PC-9 (cell line): ENCODE data around the gene DOCK9. TPM values are rescaled to one million over a fixed set of nuclear protein-coding genes. Genes with fewer than 3 reads are reported as not detected.
A peak's percentile ranks its signal among the peaks of the same experiment; 100 is the strongest.

ENCODE experiments used
- Bru-seq: library from RNA; stranded (reverse); fragments of 400-500 nt; gene quantifications from one replicate; lab custom pipeline; 2021; lab: Mats Ljungman, UMichigan
- BruChase-seq, 2 experiments: library from RNA; stranded (reverse); fragments of 400-500 nt; gene quantifications; one replicate each; lab custom pipeline; 2021; lab: Mats Ljungman, UMichigan
- BruUV-seq: library from RNA; stranded (reverse); fragments of 400-500 nt; replicated peaks from 2 replicates; lab custom pipeline; 2021; lab: Mats Ljungman, UMichigan
- CTCF ChIA-PET: fragments of 300-600 bp; sonication (Branson Sonifier 250); formaldehyde crosslinking; loops from one replicate; lab custom pipeline; 2022; ENCODE audit warnings: antibody characterized with exemption; lab: Charles Lee
- POLR2A ChIA-PET: fragments of 300-600 bp; sonication (Branson Sonifier 250); formaldehyde crosslinking; loops from one replicate; lab custom pipeline; 2022; ENCODE audit warnings: antibody characterized with exemption; ENCODE audit not compliant: unreplicated experiment; lab: Charles Lee
- DNase-seq, 2 experiments: peaks; one replicate each; pipeline versions ENCODE4 v3.0.0 to v3.0.0-alpha.2; 2015 to 2022; ENCODE audit warnings: mixed read lengths in 1 of 2
- H2AFZ ChIP-seq: fragments of 200-600 bp; sonication (generic); 2 replicates; pipeline ENCODE4 v1.8.1; 2017; ENCODE audit warnings: antibody characterized with exemption
- H3F3A ChIP-seq: fragments of 200-600 bp; sonication (generic); 2 replicates; pipeline ENCODE4 v1.8.1; 2017; ENCODE audit warnings: antibody characterized with exemption, mild to moderate bottlenecking, low read depth; ENCODE audit not compliant: insufficient read depth
- H3K27ac ChIP-seq: fragments of 200-600 bp; sonication (generic); 2 replicates; pipeline ENCODE4 v1.6.1; 2016; ENCODE audit warnings: mixed run types
- H3K27me3 ChIP-seq: fragments of 200-600 bp; sonication (generic); 2 replicates; pipeline ENCODE4 v1.6.1; 2016; ENCODE audit warnings: low read depth, mixed run types; ENCODE audit not compliant: insufficient read depth
- H3K36me3 ChIP-seq: fragments of 200-600 bp; sonication (generic); 2 replicates; pipeline ENCODE4 v1.6.1; 2016; ENCODE audit warnings: low read depth, mixed run types
- H3K4me1 ChIP-seq: fragments of 200-600 bp; sonication (generic); replicated peaks from 2 replicates; pipeline ENCODE4 v1.6.1; 2016; ENCODE audit warnings: mixed run types; ENCODE audit not compliant: insufficient read depth
- H3K4me2 ChIP-seq: fragments of 200-600 bp; sonication (generic); 2 replicates; pipeline ENCODE4 v1.6.1; 2017; ENCODE audit warnings: mixed run types
- H3K4me3 ChIP-seq: fragments of 200-600 bp; sonication (generic); 2 replicates; pipeline ENCODE4 v1.6.1; 2016; ENCODE audit warnings: mixed run types
- H3K79me2 ChIP-seq: fragments of 200-600 bp; sonication (generic); 2 replicates; pipeline ENCODE4 v1.6.1; 2017; ENCODE audit warnings: low read depth, mixed run types
- H3K9me2 ChIP-seq: fragments of 200-600 bp; sonication (generic); 2 replicates; pipeline ENCODE4 v1.8.1; 2017; ENCODE audit warnings: mild to moderate bottlenecking; ENCODE audit not compliant: insufficient read depth
- H3K9me3 ChIP-seq: fragments of 200-600 bp; sonication (generic); 2 replicates; pipeline ENCODE4 v1.8.1; 2016; ENCODE audit warnings: low read depth; ENCODE audit not compliant: insufficient read depth
- H4K20me1 ChIP-seq: fragments of 200-600 bp; sonication (generic); 2 replicates; pipeline ENCODE4 v1.8.1; 2017; ENCODE audit not compliant: insufficient read depth
- EZH2 ChIP-seq: fragments of 200-600 bp; sonication (generic); IDR thresholded peaks from 2 replicates; pipeline ENCODE4 v1.8.0; 2017; ENCODE audit warnings: antibody characterized with exemption, low read depth
- intact Hi-C: fragments of 100-400 bp; cut with micrococcal nuclease; formaldehyde crosslinking; loops from one replicate; pipeline ENCODE4 v1.10.0; 2022; ENCODE audit not compliant: unreplicated experiment
- long read RNA-seq: library from polyadenylated mRNA; stranded (forward); transcript quantifications from one replicate; pipeline ENCODE4 v2.0.0, GENCODE V29; 2022
- total RNA-seq: library from RNA; stranded (reverse); gene quantifications from 2 replicates; pipeline ENCODE4 v1.2.3, GENCODE V29; 2021
- TF ChIP-seq, protein P1 (sequence below): fragments of 200-600 bp; sonication (generic); conservative IDR thresholded peaks from 2 replicates; pipeline ENCODE4 v1.6.1; 2017; ENCODE audit warnings: mixed run types, antibody characterized with exemption, mild to moderate bottlenecking, moderate library complexity

DOCK9 gene, protein sequence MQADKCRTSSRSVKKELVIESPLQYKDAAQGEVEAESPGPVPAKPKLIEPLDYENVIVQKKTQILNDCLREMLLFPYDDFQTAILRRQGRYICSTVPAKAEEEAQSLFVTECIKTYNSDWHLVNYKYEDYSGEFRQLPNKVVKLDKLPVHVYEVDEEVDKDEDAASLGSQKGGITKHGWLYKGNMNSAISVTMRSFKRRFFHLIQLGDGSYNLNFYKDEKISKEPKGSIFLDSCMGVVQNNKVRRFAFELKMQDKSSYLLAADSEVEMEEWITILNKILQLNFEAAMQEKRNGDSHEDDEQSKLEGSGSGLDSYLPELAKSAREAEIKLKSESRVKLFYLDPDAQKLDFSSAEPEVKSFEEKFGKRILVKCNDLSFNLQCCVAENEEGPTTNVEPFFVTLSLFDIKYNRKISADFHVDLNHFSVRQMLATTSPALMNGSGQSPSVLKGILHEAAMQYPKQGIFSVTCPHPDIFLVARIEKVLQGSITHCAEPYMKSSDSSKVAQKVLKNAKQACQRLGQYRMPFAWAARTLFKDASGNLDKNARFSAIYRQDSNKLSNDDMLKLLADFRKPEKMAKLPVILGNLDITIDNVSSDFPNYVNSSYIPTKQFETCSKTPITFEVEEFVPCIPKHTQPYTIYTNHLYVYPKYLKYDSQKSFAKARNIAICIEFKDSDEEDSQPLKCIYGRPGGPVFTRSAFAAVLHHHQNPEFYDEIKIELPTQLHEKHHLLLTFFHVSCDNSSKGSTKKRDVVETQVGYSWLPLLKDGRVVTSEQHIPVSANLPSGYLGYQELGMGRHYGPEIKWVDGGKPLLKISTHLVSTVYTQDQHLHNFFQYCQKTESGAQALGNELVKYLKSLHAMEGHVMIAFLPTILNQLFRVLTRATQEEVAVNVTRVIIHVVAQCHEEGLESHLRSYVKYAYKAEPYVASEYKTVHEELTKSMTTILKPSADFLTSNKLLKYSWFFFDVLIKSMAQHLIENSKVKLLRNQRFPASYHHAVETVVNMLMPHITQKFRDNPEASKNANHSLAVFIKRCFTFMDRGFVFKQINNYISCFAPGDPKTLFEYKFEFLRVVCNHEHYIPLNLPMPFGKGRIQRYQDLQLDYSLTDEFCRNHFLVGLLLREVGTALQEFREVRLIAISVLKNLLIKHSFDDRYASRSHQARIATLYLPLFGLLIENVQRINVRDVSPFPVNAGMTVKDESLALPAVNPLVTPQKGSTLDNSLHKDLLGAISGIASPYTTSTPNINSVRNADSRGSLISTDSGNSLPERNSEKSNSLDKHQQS (N-terminal part only)
- total RNA-seq, result 53.4 and 69.5 TPM in 2 replicates
- percentile 73 among the genes with signal in this experiment for Bru-seq, nascent RNA
- BruChase-seq, experiment 1, labeled RNA remaining after a 2-hour chase, result percentile 67 among the genes with signal in this experiment
- BruChase-seq, experiment 2, labeled RNA remaining after a 6-hour chase, result percentile 68 among the genes with signal in this experiment
- long read RNA-seq, partial matches to known transcripts, result 4 of 11 reads
- long read RNA-seq, other reads (novel, unspliced or antisense), result 7 of 11 reads

DNA sequence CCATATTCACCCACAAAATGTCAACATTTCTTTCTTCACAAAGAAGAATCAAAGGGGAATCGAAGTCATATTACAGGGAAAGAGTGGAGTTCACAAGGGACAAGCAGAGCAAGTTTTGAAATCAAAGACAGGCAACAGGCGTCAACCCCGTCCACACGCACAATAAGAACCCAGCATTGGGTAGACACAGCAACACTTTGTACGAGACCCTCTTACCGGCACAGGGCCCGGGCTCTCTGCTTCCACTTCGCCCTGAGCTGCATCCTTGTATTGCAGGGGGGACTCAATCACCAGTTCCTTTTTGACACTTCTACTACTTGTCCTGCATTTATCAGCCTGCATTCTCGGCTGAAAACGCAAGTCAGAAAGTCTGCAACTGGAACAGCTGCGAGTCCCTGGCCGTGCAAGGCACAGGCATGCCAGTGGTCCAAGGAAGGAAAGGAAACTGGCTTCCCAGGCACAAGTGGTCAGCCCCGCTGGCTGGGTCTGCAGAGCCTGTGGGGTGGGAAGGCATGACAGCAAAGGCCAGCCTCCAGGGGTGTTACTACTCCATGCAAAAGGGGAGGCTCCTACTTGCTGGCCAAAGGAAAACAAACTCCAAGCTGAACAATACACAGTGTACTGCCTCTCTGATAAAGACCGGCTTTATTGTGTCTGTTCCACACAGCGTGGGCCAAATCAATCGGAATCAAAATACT, at the start of gene DOCK9:
TSS of gene DOCK9 (minus strand) at position 497 of the 698 bp plus-strand sequence. CDS start at position 342, 155 bp downstream.
- H3F3A ChIP-seq, result peaks cover 34% of the 10 kb centered on the region
- peak within 1 kb of the TSS; percentile 78 for H3K4me2 ChIP-seq
- TF ChIP-seq, protein P1, sequence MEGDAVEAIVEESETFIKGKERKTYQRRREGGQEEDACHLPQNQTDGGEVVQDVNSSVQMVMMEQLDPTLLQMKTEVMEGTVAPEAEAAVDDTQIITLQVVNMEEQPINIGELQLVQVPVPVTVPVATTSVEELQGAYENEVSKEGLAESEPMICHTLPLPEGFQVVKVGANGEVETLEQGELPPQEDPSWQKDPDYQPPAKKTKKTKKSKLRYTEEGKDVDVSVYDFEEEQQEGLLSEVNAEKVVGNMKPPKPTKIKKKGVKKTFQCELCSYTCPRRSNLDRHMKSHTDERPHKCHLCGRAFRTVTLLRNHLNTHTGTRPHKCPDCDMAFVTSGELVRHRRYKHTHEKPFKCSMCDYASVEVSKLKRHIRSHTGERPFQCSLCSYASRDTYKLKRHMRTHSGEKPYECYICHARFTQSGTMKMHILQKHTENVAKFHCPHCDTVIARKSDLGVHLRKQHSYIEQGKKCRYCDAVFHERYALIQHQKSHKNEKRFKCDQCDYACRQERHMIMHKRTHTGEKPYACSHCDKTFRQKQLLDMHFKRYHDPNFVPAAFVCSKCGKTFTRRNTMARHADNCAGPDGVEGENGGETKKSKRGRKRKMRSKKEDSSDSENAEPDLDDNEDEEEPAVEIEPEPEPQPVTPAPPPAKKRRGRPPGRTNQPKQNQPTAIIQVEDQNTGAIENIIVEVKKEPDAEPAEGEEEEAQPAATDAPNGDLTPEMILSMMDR, result no peak
- no peak for TF ChIP-seq EZH2
- peak; percentile 54 to 72 for DNase-seq
- no peaks in the 10 kb centered on the region for H3K27me3 ChIP-seq
- no peaks in the 10 kb centered on the region for H3K36me3 ChIP-seq
- peaks cover 66% of the 10 kb centered on the region for H3K79me2 ChIP-seq
- no peaks in the 10 kb centered on the region for H3K9me2 ChIP-seq
- no peaks in the 10 kb centered on the region for H4K20me1 ChIP-seq
- ChIA-PET CTCF (interaction anchor here (0.5 to 0.6 kb wide), 3 partner anchors 9 to 291 kb away, joined by 4 read pairs; no protein-coding TSS in a partner anchor), POLR2A (interaction anchor here (0.6 kb wide), 1 partner anchor 60 kb away, joined by 11 read pairs; no protein-coding TSS in a partner anchor)
- no peak within 1 kb of the TSS for H2AFZ ChIP-seq
- peaks cover 58% of the 10 kb centered on the region for H3K4me1 ChIP-seq
- peak within 1 kb of the TSS; percentile 41; the same call in 1 of the 2 replicates for H3K4me3 ChIP-seq
- BruUV-seq, result no TSS peak
- intact Hi-C loops, result loop anchor here (5.0 kb wide), 1 partner anchor 50 kb away; no protein-coding TSS in a partner anchor
- peak within 1 kb of the TSS; percentile 74 for H3K27ac ChIP-seq
- H3K9me3 ChIP-seq, result no peaks in the 10 kb centered on the region

DNA sequence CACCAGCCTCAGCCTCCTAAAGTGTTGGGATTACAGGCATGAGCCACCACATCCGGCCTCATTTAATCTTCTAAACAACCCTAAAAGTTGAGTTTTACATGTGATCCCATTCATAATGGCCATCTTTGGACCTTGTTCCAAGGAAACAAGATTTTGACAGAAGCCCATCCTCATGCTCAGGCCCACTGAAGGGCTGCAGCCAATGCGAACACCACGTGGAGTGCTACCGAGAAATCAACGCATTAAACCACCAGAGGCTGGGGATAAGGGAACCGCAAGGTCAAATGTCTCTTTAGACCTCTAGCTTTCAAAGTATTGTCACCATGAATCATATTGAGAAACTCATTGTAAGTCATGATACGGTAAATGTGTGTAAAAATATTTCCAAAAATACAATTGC, 49.4 kb upstream of the DOCK9 start:
- Histone ChIP-seq H3K27ac (no peak overlapping the region), H3K36me3 (no peaks in the 10 kb centered on the region; the same call in 1 of the 2 replicates), H3K4me1 (peaks cover 37% of the 10 kb centered on the region), H3K4me3 (no peak overlapping the region), H3K9me2 (no peaks in the 10 kb centered on the region), H3F3A (peaks cover 32% of the 10 kb centered on the region), H3K79me2 (peaks cover 74% of the 10 kb centered on the region), H2AFZ (no peak overlapping the region), H3K4me2 (no peak overlapping the region), H4K20me1 (no peaks in the 10 kb centered on the region), H3K27me3 (no peaks in the 10 kb centered on the region), H3K9me3 (0 out of 2 replicates have a peak, but pooled peaks cover 3% of the 10 kb centered on the region)
- DNase-seq, result no peak
- BruUV-seq, result no TSS peak
- intact Hi-C loops, result loop anchor here (5.0 kb wide), 1 partner anchor 50 kb away; the partner anchor contains the start of gene DOCK9
- CTCF ChIA-PET, result no interaction called here
- TF ChIP-seq, protein P1, result no peak
- TF ChIP-seq EZH2, result no peak
- POLR2A ChIA-PET, result no interaction called here
